ENCODE measurements around the gene SLC23A1. TPM values are rescaled to one million over a fixed set of nuclear protein-coding genes. Genes with fewer than 3 reads are reported as not detected.
A peak's percentile ranks its signal among the peaks of the same experiment; 100 is the strongest.

Gene SLC23A1
- total and polyA plus RNA-seq, 7 donors: 0.03 TPM; not detected in 6

- Histone ChIP-seq H3K9me3 (no peaks in the 10 kb centered on the region), H3K36me3 (ENCODE audit: insufficient read depth in 1 of 2, low read depth in 1 of 2) (peaks cover 0 to 19% of the 10 kb centered on the region in 2 donors), H3K27me3 (ENCODE audit: insufficient read depth in 3 of 3, low read length in 2 of 3) (no peaks in the 10 kb centered on the region), H3K27ac (peak overlapping the region; percentile 85), H3K4me1 (peaks cover 59% of the 10 kb centered on the region), H3K4me3 (no peak overlapping the region)
- no peak for TF ChIP-seq CTCF (IDR thresholded peaks at IDR 0.05)
- WGBS, 3 donors: 19 to 31% (median 23%) methylated on average over 4 of the region's 4 CpGs
- DNase-seq (peak; percentile 33 to 60), ATAC-seq (peak; percentile 50 to 79 (median 70))
- intact Hi-C loops (cut with DNase I): loop anchor here in 1 of 2 donors (10.0 kb wide), 1 partner anchor 348 kb away; no protein-coding TSS in a partner anchor
These were observed 34.1 kb upstream of the SLC23A1 start for GRCh38 chr5:139417214-139417613.

- Histone ChIP-seq H3K4me3 (no peak overlapping the region), H3K27me3 (ENCODE audit: insufficient read depth in 3 of 3, low read length in 2 of 3) (no peaks in the 10 kb centered on the region), H3K36me3 (ENCODE audit: insufficient read depth in 1 of 2, low read depth in 1 of 2) (peaks cover 0 to 16% of the 10 kb centered on the region in 2 donors), H3K9me3 (no peaks in the 10 kb centered on the region), H3K4me1 (peaks cover 59% of the 10 kb centered on the region), H3K27ac (peak overlapping the region; percentile 85)
- intact Hi-C loops (cut with DNase I): loop anchor here in 1 of 2 donors (10.0 kb wide), 1 partner anchor 348 kb away; no protein-coding TSS in a partner anchor
- WGBS, 3 donors: 36 to 55% (median 44%) methylated on average over 9 of the region's 9 CpGs
- peak in 1 of 2 donors; percentile 46 for DNase-seq
- no peak for TF ChIP-seq CTCF (IDR thresholded peaks at IDR 0.05)
- peak in 3 of 4 donors; percentile 21 to 30 (median 23) for ATAC-seq
These were observed 33.6 kb upstream of the SLC23A1 start for GRCh38 chr5:139416651-139417050.

- Histone ChIP-seq H3K9me3 (no peaks in the 10 kb centered on the region), H3K27ac (peak overlapping the region; percentile 85), H3K4me1 (peaks cover 64% of the 10 kb centered on the region), H3K36me3 (ENCODE audit: insufficient read depth in 1 of 2, low read depth in 1 of 2) (peaks cover 0 to 9% of the 10 kb centered on the region in 2 donors), H3K4me3 (no peak overlapping the region), H3K27me3 (ENCODE audit: insufficient read depth in 3 of 3, low read length in 2 of 3) (no peaks in the 10 kb centered on the region)
- intact Hi-C loops (cut with DNase I): loop anchor here in 1 of 2 donors (10.0 kb wide), 1 partner anchor 349 kb away; no protein-coding TSS in a partner anchor
- no peak for ATAC-seq
- no peak for DNase-seq
- TF ChIP-seq CTCF (IDR thresholded peaks at IDR 0.05): no peak
These were observed 32.8 kb upstream of the SLC23A1 start for GRCh38 chr5:139415869-139416268.

GRCh38 chr5:139415221-139415861 lies 32.2 kb upstream of the SLC23A1 start:
- DNase-seq: peak; percentile 21 to 63
- no peak for TF ChIP-seq CTCF (IDR thresholded peaks at IDR 0.05)
- intact Hi-C loops (cut with DNase I): loop anchor here in 1 of 2 donors (10.0 kb wide), 1 partner anchor 349 kb away; no protein-coding TSS in a partner anchor
- peak; percentile 41 to 61 (median 52) for ATAC-seq
- peaks cover 68% of the 10 kb centered on the region for H3K4me1 ChIP-seq
- peaks cover 0 to 9% of the 10 kb centered on the region in 2 donors for H3K36me3 ChIP-seq (ENCODE audit: insufficient read depth in 1 of 2, low read depth in 1 of 2)
- H3K27ac ChIP-seq: peak overlapping the region; percentile 85
- H3K9me3 ChIP-seq: no peaks in the 10 kb centered on the region
- no peak overlapping the region for H3K4me3 ChIP-seq
- WGBS, 3 donors: 17 to 25% (median 19%) methylated on average over 8 of the region's 8 CpGs
- H3K27me3 ChIP-seq (ENCODE audit: insufficient read depth in 3 of 3, low read length in 2 of 3): no peaks in the 10 kb centered on the region

Measured in psoas muscle (tissue), 8 donors.